HG03575 (cell line): Measurements from ENCODE around the gene PARD6B.
"Not testable (repeated sequence)": the region's sequence is repeated elsewhere in the genome, so short reads cannot be mapped to it uniquely, and the experiment has no call there.

Experiments used
- ATAC-seq: cut with Tn5 transposase; IDR thresholded peaks from one replicate; pipeline ENCODE4 v1.9.1; 2021; ENCODE audit not compliant: unreplicated experiment, insufficient number of reproducible peaks, low FRiP score; ENCODE audit errors: extremely low read depth

Gene PARD6B

GRCh38 chr20:50788045-50788991, 56.9 kb downstream of the PARD6B start:
- ATAC-seq = no peak

GRCh38 chr20:50789968-50790650, 58.7 kb downstream of the PARD6B start:
- no peak for ATAC-seq

- ATAC-seq = no peak
Measured at GRCh38 chr20:50790651-50791277, 59.4 kb downstream of the PARD6B start.

DNA sequence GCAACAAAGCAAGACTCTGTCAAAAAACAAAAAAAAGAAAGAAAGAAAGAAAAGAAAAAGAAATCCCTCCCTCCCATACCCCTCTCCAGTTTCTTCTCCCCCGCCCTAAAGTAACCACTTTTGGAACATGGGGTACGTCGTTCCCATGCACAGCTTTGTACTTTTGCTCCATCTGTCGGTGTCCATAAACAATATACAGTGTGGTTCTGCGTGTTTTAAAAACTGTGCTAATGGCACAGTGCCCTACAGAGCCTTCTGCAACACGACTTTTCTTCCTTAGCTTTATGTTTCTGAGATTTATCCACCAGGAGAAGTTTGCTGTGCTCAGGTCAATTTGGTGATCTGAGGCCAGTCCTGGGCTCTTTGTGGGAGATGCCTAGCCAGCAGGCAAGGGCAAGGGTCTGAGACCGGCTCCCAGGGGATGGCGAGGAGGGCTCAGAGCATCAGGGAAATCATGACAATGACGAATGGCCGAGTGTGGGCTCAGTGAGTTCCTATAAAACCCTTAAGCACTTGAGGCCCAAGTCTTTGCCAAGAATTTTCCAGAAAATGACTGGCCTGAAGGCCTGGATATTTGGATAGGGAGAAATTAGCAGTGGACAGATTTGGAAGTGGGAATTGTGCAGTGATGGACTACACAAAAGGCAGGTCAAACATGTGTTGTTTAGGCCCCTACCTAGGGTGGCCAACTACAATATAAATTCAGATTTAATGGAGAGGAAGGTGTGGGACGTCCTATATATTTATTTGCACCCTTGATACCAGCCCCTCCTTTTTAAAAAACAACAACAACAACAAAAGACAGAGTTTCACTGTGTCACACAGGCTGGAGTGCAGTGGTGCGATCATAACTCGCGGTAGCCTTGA, 61.6 kb downstream of the PARD6B start:
- no peak for ATAC-seq

- not testable (repeated sequence) for ATAC-seq
Measured at GRCh38 chr20:50793575-50794016, 62.2 kb downstream of the PARD6B start.

DNA sequence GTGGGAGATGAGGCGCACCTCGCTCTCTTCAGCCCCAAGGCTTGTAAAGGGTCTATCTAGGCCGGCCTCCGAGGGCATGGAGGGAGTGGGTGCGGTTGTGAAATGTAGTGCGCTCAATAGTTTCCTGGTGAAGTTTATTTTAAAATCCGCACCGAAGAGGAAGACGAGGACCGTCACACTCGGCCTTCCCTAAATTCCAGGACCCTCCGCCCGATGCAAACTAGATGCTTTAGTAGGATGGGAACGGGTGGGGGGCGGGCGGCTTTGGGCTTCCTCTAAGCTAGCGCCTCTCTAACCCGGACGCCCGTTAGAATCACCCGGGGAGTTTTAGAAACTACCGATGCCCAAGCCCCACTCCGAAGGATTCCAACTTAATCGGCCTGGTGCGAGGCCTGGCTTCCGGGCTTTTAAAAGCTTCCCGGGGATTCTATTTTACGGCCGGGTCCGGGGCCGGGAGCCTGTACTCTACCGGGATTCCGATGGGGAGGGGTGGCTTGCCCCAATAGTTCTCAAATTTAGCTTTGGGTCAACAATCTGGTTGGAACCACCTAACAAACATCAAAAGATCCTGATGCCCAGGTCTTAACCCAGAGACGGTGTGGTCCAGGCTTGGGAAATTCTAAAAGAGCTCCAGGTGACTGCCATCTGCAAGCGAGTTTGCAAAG, 62.9 kb downstream of the PARD6B start:
- no peak for ATAC-seq

- no peak for ATAC-seq
Measured at GRCh38 chr20:50794846-50795634, 63.7 kb downstream of the PARD6B start, which contains the start of gene BCAS4. Gene BCAS4, plus strand, starts transcription at chr20:50795061. Its CDS starts 23 bp downstream, at chr20:50795084.

DNA sequence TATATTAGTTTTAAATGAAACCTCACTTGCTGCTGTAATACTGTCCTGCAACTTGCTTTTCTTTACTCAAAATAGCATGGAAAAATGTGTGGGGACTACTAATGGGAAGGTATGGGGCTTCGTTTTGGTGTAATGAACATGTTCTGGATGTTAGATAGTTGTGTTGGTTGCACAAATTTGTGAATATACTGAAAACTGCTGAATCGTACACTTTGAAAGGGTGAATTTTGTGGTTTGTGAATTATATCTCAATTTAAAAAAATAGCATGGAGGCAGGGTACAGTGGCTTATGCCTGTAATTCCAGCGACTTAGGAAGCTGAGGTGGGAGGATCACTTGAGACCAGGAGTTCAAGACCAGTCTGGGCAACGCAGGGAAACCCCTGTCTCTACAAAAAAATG, 65.8 kb downstream of the PARD6B start:
- no peak for ATAC-seq

- ATAC-seq = no peak
Measured at GRCh38 chr20:50798650-50799049, 67.3 kb downstream of the PARD6B start.

DNA sequence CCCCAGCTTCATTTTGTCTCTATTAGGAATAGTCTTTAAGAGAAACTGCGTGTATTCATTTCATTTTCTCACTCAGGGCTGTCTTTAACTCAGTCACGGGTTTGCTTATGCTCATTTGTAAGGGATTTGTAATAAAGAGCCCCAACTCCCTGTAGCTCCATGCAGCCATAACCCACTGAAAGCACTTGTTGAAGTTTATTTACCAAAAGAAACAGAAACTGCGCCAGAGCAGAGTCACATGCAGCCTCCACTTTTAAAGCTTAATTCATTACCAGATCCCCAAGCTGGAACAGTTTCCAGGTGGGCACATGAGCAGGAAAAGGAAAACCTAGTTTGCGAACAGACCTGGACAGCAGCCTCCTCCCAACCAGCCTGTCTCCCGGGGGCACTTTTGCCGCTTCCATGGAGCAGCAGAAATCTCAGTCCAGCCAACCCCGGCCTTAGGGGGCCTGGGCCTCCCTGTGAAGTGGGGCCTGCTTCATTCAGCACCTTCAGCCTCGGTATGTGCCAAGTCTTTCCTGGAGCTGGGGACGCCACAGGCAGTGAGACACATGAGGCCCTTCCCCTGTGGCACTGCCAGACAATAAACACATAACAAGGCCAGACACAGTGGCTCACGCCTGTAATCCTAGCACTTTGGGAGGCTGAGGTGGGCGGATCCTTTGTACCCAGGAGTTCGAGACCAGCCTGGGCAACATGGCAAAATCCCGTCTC, 68.0 kb downstream of the PARD6B start:
- no peak for ATAC-seq

- no peak for ATAC-seq
Measured at GRCh38 chr20:50799890-50800550, 68.6 kb downstream of the PARD6B start.

- ATAC-seq = not testable (repeated sequence)
Measured at GRCh38 chr20:50800986-50801746, 69.8 kb downstream of the PARD6B start.

- ATAC-seq = no peak
Measured at GRCh38 chr20:50801747-50802125, 70.4 kb downstream of the PARD6B start.

DNA sequence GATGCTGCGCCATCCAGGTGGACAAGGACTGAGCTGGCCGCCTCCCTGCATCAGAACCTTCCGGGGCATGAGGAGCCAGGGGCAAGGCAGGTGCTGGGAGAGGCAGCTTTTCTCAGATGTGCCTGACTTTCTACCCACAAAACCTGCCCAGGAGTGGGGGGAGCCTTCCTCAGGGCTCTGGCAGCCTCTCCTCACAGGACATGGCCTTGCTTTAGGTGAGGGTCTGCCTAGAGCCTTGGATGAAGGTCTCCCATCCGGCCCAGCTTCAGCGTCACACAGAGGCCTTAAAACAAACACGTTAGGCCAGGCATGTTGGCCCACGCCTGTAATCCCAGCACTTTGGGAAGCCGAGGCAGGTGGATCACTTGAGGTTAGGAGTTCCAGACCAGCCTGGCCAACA, 70.9 kb downstream of the PARD6B start:
- ATAC-seq = no peak

- no peak for ATAC-seq
Measured at GRCh38 chr20:50804437-50805348, 73.3 kb downstream of the PARD6B start.
